CD1c-positive myeloid dendritic cell (primary cell): Measurements from ENCODE around the gene PIK3R1.
A peak's percentile ranks its signal among the peaks of the same experiment; 100 is the strongest.

Experiments
- DNase-seq: peaks from one replicate; pipeline ENCODE4 v3.0.0-alpha.2; 2016; ENCODE audit errors: extremely low spot score

PIK3R1 gene

DNA sequence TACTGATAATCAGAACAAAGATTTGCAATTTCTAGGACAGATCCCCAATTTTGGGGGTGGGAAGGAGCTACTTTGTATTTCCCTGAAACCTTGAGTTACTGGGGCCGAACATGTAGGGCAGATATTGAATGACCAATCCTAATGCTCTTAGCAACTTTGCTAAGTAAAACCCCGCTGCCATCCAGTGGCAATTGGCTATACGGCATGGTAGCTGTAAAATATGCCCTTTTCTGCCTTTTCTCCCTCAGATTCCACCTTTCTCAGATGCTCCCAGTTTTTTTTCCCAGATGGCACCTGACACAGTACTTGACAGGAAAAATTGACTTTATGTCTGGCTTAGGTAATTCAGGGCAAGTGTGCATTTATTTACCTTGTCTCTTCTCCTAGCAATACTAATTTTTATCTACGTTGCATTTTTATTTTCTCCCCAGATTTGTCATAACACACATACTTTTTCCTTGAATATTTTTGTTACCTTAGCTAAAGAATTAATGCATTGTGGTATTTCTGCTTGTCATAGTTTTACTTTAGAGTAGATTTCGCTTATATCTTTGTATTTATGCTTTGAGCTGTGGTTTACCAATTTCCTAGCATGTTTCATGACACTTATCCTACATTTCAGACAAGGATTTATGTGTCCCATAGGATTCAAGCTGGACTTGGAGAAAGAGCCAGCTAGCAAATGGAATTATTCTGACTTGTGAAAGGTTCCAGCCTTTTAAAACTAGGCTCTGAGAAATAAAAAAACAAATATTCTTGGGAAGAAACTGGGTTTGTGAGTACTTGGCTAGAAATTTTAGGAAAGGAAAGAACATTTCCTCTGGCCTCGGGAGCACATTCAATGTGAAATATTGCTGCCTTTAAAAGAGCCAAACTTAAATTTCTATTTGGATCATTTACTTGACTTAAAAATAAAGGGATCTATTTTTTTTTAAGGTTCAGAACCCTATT lies 37.4 kb downstream of the PIK3R1 start:
- peak; percentile 60 for DNase-seq

DNA sequence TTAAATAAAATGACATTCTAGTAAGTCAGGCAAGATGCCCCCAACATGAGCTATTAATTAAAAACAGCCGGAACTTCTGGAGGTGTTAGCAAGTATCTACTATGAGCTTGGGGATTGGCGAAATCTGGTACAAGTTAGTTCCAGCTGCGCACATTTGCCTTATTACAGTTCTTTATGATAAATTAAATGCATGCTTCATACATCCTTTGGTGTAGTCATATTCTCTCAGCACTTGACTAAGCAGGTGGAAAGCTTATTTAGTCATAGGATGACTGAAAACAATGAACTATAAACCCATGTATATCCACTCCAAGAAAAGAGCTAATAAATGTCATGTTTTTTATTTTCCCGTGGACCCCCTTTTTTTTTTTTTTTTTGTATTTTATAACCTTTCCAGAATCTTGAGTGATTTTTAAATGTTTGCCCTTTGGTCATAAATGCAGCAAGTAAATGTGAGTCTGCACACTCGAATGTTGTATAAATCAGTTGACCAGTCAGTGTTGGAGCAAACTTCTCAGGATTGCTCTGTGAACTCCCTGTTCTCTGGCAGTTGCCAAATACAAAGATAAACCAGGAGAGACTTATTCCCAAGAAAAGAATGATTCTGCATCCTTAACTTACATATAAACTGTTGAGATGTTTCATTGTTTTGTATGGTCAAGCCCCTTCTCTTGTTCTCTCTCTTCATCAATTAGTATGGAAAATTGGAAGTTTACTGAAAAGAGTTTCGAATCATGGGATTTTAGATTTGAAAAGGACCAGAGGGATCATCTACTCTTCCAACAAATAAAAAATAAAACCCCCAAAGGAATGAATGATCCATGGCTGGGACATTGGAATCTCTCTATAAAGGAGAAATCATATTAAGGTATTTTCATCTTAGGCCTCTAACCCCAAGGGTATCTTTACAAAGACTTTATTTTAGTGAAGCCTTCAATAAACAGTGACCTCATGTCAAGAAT lies 38.3 kb downstream of the PIK3R1 start:
- no peak for DNase-seq

DNA sequence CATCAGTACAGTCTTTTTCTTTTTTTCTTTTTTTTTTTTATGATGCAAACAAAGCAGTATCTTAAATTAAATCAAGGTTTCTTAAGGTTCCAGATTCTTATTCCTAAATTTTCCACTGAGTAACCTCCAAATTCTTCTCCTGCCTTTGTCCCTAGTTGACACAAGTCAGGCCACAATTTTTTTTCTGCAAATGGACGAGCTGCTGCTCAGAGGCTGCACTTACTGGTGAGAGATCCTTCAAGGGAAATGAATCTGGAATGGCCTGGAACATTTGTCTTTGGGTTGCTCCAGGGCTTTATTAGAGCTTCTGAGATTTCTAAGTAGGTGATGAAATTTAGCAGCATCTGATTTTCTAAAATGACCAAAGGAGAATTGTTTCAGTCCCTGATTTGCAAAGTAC lies 39.3 kb downstream of the PIK3R1 start:
- DNase-seq: no peak

DNA sequence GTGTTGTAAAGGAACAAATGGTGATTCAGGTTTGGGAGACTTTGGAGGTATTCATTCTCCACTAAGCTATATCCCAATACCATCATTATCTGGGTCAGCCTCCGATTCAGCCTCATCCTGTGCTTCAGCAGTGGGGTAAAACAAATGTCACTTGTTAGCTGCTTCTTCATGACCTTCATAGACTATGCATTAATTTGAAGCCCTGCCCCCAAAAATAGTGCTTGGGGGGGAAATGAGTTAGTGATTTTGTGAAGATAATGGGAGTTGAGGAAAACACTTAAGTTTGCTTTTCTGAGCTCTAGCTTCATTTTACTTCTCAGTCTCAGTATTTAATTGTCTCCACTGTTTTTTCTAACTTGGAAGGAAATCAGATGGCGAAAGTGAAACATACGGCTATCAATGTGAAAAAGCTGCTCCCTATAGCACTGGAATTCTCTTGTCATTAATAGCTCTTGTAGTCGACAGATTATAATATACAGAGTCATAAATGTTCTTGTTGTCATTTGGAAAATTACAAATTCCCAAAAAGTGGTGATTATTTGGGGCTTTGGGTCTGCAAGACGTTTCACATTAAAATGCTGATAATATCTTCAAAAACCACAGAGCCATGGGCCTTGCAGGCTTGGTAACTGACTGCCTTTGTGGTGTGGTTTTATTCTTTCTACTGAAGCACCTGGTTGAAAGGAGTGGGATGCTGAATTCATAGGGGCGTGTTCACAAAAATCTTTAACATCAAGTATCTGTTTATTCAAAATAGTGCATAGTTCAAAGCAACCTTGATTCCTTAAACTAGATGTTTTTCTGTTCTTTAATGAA lies 40.0 kb downstream of the PIK3R1 start:
- DNase-seq: peak; percentile 30

DNA sequence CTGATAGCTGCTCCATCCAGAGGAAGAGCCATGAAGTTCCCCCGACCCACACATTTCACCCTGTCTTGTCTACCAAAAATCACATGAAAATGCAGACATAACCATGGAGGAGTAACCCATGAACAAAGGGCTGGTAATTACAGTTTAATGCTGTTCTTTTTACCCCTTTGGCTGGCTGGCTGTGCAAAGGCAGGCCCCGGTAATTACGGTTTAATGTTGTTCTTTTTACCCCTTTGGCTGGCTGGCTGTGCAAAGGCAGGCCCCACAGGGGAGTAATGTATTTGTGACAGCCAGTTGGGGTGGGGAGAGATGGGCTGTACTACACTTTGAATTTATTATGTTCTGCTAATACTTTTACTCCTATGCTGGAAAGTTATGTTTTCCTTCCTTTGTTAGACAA lies 41.7 kb downstream of the PIK3R1 start:
- no peak for DNase-seq

DNA sequence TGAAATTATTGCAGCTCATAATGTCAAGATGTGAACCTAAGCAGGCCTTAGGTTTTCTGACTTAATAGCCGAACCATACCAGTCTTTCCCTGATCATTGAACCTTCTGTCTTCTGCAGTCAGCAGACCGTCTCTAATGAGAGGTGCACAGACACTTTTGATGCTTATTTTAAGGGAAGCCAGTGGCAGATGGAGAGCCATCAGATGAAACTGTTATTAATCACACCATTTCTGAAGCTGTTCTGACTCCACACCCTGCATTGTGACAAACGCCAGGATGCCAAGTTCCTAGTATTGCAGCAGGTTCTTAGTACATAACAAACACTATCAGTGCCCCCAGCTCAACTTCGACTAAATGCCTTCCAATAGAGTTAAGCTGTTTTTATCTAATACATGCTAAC lies 43.0 kb downstream of the PIK3R1 start:
- no peak for DNase-seq

DNA sequence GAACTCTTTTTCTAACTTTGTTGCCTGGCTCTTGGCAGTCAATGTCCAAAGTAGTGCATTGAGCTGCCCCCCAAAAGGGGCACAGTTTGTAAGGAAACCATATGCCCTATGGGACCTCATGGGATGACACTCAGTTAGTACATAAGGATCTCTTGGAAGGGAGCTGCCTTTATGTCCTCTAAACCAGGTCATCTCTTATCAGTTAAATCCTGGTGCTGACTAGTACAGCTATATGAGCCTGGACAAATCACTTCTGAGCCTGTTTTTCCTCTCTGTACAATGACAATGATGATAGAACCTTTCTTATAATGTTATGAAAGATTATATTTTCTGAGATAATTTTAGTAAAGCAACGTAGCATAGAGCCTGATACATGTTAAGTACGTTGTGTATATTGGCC lies 44.1 kb downstream of the PIK3R1 start:
- DNase-seq: no peak

DNA sequence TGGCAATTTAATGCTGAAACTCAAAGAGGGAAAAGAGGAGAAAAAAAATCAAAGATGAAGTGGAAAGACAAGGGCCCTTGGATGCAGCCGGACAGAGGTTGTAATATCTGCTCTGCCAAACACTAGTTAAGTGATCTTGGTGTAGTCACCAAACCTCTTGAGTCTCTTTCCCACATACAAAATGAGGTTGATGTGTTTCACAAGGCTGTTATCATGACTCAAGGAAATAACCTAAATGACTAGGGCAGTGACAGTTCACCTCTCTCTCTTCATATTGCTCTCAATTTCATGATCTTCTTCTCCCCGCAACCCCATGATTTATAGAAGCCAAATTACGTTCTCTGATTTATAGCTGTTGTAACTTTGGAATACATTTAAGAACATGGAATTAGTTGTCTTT lies 44.9 kb downstream of the PIK3R1 start:
- no peak for DNase-seq

DNA sequence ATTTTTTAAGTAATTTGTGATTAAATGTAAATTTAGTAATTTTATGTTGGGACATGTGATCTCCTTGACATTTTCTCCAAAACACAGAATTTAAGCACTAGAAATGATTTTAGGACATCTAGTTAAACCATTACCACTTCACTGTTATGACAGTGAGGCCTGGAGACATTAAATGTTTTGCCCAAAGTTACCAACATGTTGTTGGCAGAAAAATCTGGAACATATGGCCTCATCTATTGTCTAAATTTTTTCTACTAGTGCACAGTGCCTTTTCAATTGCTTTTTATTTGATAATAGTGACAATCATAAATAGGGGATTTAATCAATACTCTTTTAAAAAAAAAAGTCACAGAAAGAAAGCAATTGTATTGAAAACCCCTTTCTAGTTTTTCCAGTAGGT lies 45.6 kb downstream of the PIK3R1 start:
- DNase-seq: no peak

DNA sequence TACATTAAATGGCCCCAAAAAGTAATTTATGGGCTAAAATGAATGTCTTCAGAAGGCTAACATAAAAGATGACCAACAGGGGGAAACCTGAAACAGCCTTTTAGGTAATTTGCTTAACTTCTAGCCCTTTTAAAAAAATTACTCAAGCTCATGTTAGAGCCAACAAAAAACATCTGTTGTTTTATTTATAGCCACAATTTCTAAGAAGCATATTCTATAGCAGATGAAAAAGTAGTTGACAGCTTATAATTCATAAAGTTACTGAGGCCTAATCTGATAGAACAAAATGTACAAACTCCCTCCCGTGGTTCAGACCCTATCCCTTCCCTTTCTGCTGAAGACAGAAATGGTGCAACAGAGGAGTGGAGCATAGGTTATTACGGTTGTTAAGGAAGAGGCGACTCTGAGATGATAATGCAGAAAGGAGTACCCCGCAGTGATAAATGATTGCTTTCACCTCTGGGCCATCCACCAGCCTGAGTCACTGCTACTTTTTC lies 46.1 kb downstream of the PIK3R1 start:
- DNase-seq: no peak

DNA sequence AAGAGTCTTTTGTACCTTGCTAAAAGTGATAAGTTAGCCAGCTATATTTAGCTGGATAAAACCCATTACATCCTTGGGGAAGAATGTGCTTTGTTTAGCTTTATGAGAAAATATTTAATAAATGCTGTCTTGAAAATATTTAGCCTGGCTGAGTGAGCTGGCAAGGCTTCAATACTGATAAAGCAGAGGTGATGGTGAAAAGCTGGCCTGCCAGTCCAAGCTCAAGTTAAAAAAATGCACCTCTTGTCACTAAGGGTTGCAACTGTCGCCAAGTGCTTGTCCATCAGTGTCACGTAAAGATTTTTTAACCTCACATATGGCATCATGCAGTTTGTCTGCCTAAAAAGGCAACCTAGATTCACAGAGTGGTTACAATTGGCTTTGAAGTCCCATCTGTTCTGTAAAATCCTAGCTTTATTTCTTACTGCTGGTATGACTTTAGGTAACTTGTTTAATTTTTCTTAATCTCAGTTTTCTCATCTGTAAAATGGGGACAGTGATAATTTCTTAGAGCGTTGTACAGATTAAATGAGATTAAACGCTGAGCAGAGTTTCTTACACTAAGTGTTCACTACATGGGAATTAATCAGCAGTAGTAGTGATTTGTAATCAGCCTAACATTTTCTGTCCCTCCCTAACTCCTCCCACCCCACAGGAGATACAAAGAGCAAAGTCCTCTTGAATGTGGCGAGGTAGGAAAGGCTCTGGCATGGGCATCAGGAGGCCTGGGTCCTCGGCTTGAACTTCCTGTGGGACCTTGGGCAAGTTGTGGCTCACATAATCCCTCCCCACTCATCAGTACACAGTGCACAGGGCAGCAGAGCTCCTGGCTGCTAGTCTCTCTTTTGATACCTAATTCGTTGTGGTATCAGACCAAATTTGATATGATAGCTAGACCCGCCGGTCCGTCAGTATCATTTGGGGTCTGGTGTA lies 48.7 kb downstream of the PIK3R1 start:
- DNase-seq: no peak

DNA sequence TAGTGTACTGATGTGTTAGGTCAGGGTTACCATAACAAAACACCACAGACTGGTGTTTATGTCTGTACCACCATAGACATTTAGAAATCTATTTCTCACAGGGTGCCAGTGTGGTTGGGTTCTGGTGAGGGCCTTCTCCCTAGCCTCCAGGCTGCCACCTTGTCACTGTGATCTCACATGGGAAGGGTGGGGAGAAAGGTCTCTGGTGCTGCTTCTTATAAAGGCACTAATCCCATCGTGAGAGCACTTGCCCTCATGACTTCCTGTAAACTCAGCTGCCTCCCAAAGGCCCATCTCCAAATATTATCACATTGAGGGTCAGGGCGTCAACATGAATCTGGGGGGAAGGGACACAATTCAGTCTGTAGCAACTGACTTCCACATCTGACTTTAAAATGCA lies 49.8 kb downstream of the PIK3R1 start:
- no peak for DNase-seq

DNA sequence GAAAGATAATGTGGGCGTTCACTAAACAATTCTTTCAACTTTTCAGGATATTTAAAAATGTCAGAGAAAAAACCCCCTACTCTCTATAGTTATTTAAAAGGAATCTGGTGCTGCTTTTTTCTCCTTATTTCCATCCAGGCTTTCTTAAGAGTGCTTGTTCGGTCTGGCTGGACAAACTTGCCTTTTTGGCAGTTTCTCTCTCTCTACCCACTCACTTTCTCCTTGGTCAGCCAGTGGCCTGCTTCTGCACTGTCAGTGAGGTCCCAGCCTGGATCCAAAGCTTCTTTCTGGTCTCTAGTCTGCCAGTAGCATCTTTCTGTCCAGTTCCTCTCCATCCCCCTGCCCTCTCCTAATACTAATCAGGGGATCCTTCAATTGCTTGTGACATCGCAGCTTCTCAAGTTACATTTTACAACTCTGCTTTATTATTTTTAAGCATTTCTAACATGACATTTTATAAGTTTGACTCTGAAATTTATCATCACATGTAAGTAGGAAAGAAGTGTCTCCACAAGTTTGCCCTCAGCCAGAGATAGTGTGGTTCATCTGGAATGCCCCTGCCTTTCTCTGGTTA lies 50.4 kb downstream of the PIK3R1 start:
- DNase-seq: no peak

DNA sequence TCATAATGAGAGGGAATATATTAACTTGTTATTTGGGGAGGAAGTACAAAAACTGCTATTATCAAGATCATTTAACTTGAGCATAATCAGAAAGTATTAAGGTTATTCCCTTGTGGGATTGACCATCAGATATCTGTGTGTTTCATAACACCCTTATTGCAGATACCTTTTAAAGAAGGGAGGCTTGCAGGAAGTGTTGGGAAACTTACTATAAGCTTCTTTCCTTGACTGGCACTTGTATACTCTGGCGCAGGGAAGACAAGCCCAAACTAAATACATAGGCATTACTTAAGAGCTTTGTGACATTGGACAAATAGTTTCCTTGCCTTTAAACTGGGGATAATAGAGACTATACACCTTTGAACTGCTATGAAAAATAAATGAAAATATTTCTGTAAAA lies 50.9 kb downstream of the PIK3R1 start:
- DNase-seq: no peak

DNA sequence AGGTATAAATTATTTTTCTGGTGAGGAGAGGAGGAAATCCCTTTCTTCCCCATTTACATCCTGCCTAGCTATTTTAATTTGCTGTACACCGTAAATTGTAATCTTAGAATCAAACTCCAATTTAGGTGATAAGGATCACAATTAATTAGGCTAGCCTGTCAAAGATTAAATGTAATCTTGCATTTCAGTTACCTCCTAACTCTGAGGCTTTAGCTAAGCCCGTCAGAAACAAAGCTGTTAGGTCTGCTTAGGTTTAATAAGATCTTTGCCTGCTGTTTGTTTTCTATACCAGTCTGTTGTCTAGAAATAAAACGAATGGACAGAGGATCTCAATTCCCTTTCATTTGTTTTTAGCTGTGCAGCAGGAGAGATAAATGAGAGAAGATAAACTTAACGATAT lies 51.5 kb downstream of the PIK3R1 start:
- DNase-seq: no peak

DNA sequence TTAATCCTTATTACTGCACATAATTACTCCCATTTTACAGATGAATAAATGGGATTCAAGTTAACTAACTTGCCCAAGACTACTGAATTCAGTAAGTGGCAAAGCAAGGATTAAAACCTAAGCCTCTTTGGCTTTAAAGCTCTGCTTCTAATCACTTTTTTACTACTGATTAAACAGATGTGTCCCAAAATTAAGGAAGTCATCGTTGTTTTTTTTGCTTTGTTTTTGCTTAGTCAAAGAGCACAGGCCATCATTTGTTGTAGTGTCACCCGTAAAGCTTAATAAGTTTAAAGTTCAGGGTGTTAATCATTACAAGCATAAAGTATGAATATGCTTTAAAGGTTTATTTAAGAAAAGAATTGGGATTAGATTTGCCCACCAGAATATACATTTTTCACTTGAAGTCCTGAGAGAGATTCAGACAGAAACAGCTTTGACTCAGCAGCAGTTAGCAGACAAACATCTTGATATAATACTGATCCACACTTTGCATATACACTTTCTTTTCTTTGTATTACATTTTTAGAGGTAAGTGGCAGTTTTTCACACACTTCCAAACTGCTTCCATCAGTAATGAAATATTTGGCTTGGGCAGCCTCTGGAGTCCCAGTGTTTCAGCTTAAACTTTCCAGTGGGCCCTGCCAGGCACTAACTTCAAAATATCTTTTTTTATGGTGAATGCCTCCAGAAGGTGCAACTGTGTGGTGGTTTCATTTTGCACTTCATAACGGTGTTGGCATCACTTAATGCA lies 52.7 kb downstream of the PIK3R1 start:
- DNase-seq: no peak

DNA sequence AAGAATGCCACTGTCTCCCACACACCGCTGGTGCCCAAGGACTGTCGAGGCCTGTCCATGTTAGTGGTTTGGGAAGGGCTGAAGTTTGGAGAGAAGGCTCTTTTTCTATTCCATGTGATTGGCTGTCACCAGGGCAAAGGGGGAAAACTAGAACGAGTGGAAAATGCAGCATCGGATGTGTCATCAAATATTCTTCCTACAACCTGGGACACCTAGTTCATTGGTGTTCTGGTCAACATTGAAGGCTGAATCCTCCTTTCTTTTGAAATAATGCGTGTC lies 53.2 kb downstream of the PIK3R1 start:
- no peak for DNase-seq

DNA sequence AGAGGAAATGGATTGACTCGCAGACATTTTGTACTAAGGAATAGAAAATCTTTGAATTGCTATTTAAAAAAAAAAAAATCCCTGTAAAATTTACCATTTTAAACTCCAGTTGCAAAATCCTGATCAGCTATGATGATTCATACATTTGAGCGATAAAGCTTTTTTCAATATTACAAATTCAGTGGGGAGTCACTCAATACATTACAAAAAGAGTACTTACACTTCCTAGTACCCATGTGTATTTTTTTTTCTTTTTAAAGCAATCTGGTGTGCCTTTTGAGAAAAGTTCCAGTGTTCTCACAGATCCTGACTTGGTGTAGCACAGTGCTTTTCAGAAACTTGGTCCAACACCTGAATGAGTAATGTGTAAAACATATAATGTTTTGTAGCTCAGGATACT lies 54.3 kb downstream of the PIK3R1 start:
- peak; percentile 18 for DNase-seq

DNA sequence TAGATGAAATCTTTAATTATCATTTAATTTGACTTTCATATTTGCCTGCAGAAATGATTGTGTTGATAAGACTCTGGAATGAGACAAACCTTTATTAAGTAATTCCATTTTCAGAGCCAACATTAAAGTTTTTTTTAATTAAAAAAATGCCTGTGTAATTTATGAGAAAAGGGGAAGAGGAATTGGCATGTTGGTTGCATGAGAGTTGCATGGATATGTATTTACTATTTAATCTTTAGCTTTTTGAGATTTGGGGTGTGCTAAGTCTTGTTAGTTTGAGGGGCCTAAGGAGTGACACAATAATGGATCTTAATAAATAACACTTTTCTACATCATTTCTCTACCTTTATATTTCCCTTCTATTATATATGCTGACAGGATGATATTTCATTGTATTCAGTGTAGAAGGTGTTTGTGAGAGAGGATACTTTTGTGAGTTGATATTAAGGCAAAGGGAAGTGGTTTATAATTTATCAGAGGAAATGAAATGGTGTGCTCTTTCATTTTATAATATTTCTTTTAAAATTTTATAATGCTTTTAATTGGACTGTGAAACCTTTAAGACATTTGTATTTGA lies 54.9 kb downstream of the PIK3R1 start:
- no peak for DNase-seq
